K562 (cell line): ENCODE results near the gene IFNGR2. TPM values are rescaled to one million over a fixed set of nuclear protein-coding genes. Genes with fewer than 3 reads are reported as not detected.

Experiments
- ATAC-seq: fragments of 200-7000 bp; cut with Tn5 transposase; 3 replicates; pipeline ENCODE4 v1.9.1; 2020; ENCODE audit warnings: moderate library complexity
- BruUV-seq: library from RNA; stranded (reverse); fragments of 400-500 nt; replicated peaks from 2 replicates; lab custom pipeline; 2021; lab: Mats Ljungman, UMichigan
- CTCF ChIA-PET: fragments of 300-600 bp; formaldehyde crosslinking; extraction: SDS; loops from one replicate; lab custom pipeline; 2021; ENCODE audit warnings: low intra/inter-chr PET ratio; lab: Yijun Ruan, JAX
- POLR2A ChIA-PET: fragments of 300-600, 350-650 bp; sonication (Branson Sonifier 250); formaldehyde crosslinking; extraction: SDS; loops from one replicate; lab custom pipeline; 2021; ENCODE audit warnings: antibody characterized with exemption, inconsistent platforms; lab: Yijun Ruan, JAX
- DNase-seq, 4 experiments: peaks; one replicate each; pipeline versions ENCODE4 v3.0.0 to v3.0.0-alpha.2; 2011 to 2018; ENCODE audit warnings: low spot score in 3 of 4, mixed read lengths in 3 of 4; ENCODE audit errors: extremely low read depth in 1 of 4
- FAIRE-seq: peaks from 2 replicates; lab custom pipeline; 2011; peaks lifted over from hg19 to GRCh38; lab: Jason Lieb, UNC
- H2AFZ ChIP-seq: 2 replicates; pipeline ENCODE4 v1.6.0; 2011; ENCODE audit warnings: low read depth, low read length, control low read depth, inconsistent platforms
- H3K27ac ChIP-seq: fragments of 200-600 bp; 3 replicates; pipeline ENCODE4 v1.8.0; 2011; ENCODE audit warnings: low read depth, mild to moderate bottlenecking, control low read depth, inconsistent platforms, low read length, moderate library complexity, mixed read lengths; ENCODE audit errors: extremely low read depth
- H3K27me3 ChIP-seq, 2 experiments: fragments of 300-600 bp in 1 of 2; 2 replicates in 1 of 2; 3 replicates in 1 of 2; pipeline versions ENCODE4 v1.6.0 to v1.8.0; 2011; ENCODE audit warnings: inconsistent platforms in 2 of 2, low read length in 2 of 2, mild to moderate bottlenecking in 1 of 2, mixed read lengths in 1 of 2, moderate library complexity in 1 of 2; ENCODE audit not compliant: control insufficient read depth in 2 of 2, insufficient read depth in 2 of 2
- H3K36me3 ChIP-seq: fragments of 300-600 bp; 3 replicates; pipeline ENCODE4 v1.8.0; 2011; ENCODE audit warnings: mild to moderate bottlenecking, low read length, inconsistent platforms; ENCODE audit not compliant: control insufficient read depth, insufficient read depth
- H3K4me1 ChIP-seq, 2 experiments: fragments of 200-600 bp in 1 of 2; replicated peaks in 1 of 2; 2 replicates in 1 of 2; 3 replicates in 1 of 2; pipeline versions ENCODE4 v1.5.1 to v1.8.0; 2011; ENCODE audit warnings: inconsistent platforms in 2 of 2, low read length in 2 of 2, mild to moderate bottlenecking in 1 of 2, mixed read lengths in 1 of 2, moderate library complexity in 1 of 2; ENCODE audit not compliant: control insufficient read depth in 2 of 2, insufficient read depth in 2 of 2
- H3K4me2 ChIP-seq: 2 replicates; pipeline ENCODE4 v1.6.1; 2011; ENCODE audit warnings: low read length, control low read depth, inconsistent platforms, mixed read lengths; ENCODE audit not compliant: insufficient read depth
- H3K4me3 ChIP-seq: fragments of 200-600 bp; sonication (generic), shearing (Covaris generic); 2 replicates; pipeline ENCODE4 v1.5.1; 2016; ENCODE audit warnings: control low read depth, inconsistent platforms
- H3K79me2 ChIP-seq: fragments of 200-600 bp; 3 replicates; pipeline ENCODE4 v1.8.0; 2011; ENCODE audit warnings: low read length, inconsistent platforms; ENCODE audit not compliant: control insufficient read depth, insufficient read depth
- H3K9ac ChIP-seq, 2 experiments: 2 replicates each; pipeline versions ENCODE4 v1.6.0 to v1.6.1; 2011; ENCODE audit warnings: low read depth in 2 of 2, low read length in 2 of 2, control low read depth in 1 of 2, inconsistent platforms in 1 of 2, mild to moderate bottlenecking in 1 of 2, mixed read lengths in 1 of 2; ENCODE audit not compliant: insufficient read depth in 1 of 2
- H3K9me1 ChIP-seq: one replicate; pipeline ENCODE4 v1.6.0; 2011; ENCODE audit warnings: inconsistent platforms, mild to moderate bottlenecking, low read length, moderate library complexity; ENCODE audit not compliant: control insufficient read depth, insufficient read depth
- H3K9me3 ChIP-seq: replicated peaks from 2 replicates; pipeline ENCODE4 v1.5.1; 2011; ENCODE audit warnings: low read depth, low read length, inconsistent platforms; ENCODE audit not compliant: control insufficient read depth, insufficient read depth
- H4K20me1 ChIP-seq: replicated peaks from 2 replicates; pipeline ENCODE4 v1.6.1; 2011; ENCODE audit warnings: low read length, inconsistent platforms, mixed read lengths; ENCODE audit not compliant: control insufficient read depth, insufficient read depth
- BCOR ChIP-seq: fragments of 450-650 bp; IDR thresholded peaks from 2 replicates; pipeline ENCODE4 v1.6.1; 2016
- E2F3 ChIP-seq: fragments of 250-450 bp; sonication (Bioruptor Pico); IDR thresholded peaks from 2 replicates; pipeline ENCODE4 v1.4.0; 2020; ENCODE audit warnings: mild to moderate bottlenecking
- E2F6 ChIP-seq, 2 experiments: IDR thresholded peaks; 2 replicates each; pipeline ENCODE4 v1.6.1; 2011; ENCODE audit warnings: borderline replicate concordance in 1 of 2, control low read depth in 1 of 2, low read depth in 1 of 2, low read length in 1 of 2, mild to moderate bottlenecking in 1 of 2, mixed read lengths in 1 of 2, moderate library complexity in 1 of 2; ENCODE audit not compliant: insufficient read depth in 1 of 2, insufficient read length in 1 of 2, poor library complexity in 1 of 2, severe bottlenecking in 1 of 2; ENCODE audit errors: extremely low read depth in 1 of 2
- EGR1 ChIP-seq: fragments of 450-650 bp; conservative IDR thresholded peaks from 2 replicates; pipeline ENCODE4 v1.6.1; 2017; ENCODE audit warnings: mild to moderate bottlenecking
- PHF8 ChIP-seq: fragments of 200-600 bp; sonication (generic); IDR thresholded peaks from 2 replicates; pipeline ENCODE4 v1.6.1; 2012; ENCODE audit warnings: mixed run types, mild to moderate bottlenecking, inconsistent platforms, low read length, moderate library complexity, borderline replicate concordance
- POLR2H ChIP-seq: IDR thresholded peaks from 2 replicates; pipeline ENCODE4 v1.6.1; 2016; ENCODE audit warnings: missing genetic modification characterization, low read depth, mild to moderate bottlenecking, control low read depth, missing compliant biosample characterization, moderate library complexity
- WGBS: fragments of 100-300 bp; shearing (Covaris generic); methylation state at CpG from one replicate; pipeline ENCODE4 v1.1.6; 2016; ENCODE audit warnings: low coverage, mixed read lengths; ENCODE audit not compliant: insufficient coverage; ENCODE audit errors: missing lambda C conversion rate; 5-methylcytosine and 5-hydroxymethylcytosine counted together
- in situ Hi-C: fragments of 300-500 bp; cut with MboI; formaldehyde crosslinking; loops from 4 replicates; pipeline ENCODE4 v1.15.0; 2018; ENCODE audit warnings: inconsistent platforms, mixed read lengths
- intact Hi-C: fragments of 100-400 bp; cut with micrococcal nuclease; formaldehyde crosslinking; loops from 2 replicates; pipeline ENCODE4 v1.14.2; 2022
- polyA plus RNA-seq, 8 experiments: library from polyadenylated mRNA; depleted of rRNA in 4 of 8; stranded (reverse) in 5 of 8; unstranded in 3 of 8; fragments of >200 nt; fragmentation: Nextera tagmentation in 2 of 8; fragmentation: Illumina TruSeq in 1 of 8; extraction: Ambion mirVana in 2 of 8; extraction: Trizol in 1 of 8; gene quantifications; 2 replicates each; pipeline versions ENCODE4 v1.2.1 to v1.2.3, GENCODE V29; 2011 to 2014; ENCODE audit warnings: inconsistent platforms in 1 of 8, missing spikeins in 1 of 8
- total RNA-seq, 7 experiments: library from RNA; depleted of rRNA in 6 of 7; stranded (reverse); fragments of >200 nt in 6 of 7; fragmentation: Illumina TruSeq in 2 of 7; extraction: Trizol in 2 of 7; gene quantifications; 2 replicates each; pipeline versions ENCODE4 v1.2.1 to v1.2.3, GENCODE V29; 2011 to 2021; ENCODE audit warnings: low replicate concordance in 1 of 7

IFNGR2 gene
- total and polyA plus RNA-seq, 9 of the 15 experiments (the other 6 are each of a cell fraction or from before 2014, with no cell fraction given): 6.7 to 58.0 (median 28.5) TPM

- 0 out of 2 replicates have a peak, but pooled peaks have one; percentile 48 for TF ChIP-seq POLR2H (tag)
- TF ChIP-seq EGR1: peak; percentile 50
- TF ChIP-seq PHF8: peak; percentile 63; the same call in 1 of the 2 replicates
Observed at GRCh38 chr21:33403128-33403785, at the start of gene IFNGR2 (continued).

GRCh38 chr21:33355355-33355754, 47.9 kb upstream of the IFNGR2 start:
- Histone ChIP-seq H3K4me3 (no peak overlapping the region), H4K20me1 (no peaks in the 10 kb centered on the region), H2AFZ (no peak overlapping the region), H3K9ac (no peak overlapping the region), H3K36me3 (peaks cover 31% of the 10 kb centered on the region; the same call in 1 of the 3 replicates), H3K79me2 (no peaks in the 10 kb centered on the region), H3K4me1 (no peaks in the 10 kb centered on the region), H3K9me3 (no peaks in the 10 kb centered on the region)
- no peak for ATAC-seq
- FAIRE-seq: no peak
- intact Hi-C loops (no loop called here), in situ Hi-C loops (no loop called here)
- no peak for DNase-seq
- TSS peak; percentile 49 for BruUV-seq
- no peak for TF ChIP-seq E2F3 (CRISPR knock-in tag)
- no peak for TF ChIP-seq BCOR
- TF ChIP-seq E2F6 (IDR thresholded peaks at IDR 0.05; ENCODE audit: borderline replicate concordance in 1 of 2, extremely low read depth in 1 of 2, insufficient read depth in 1 of 2, insufficient read length in 1 of 2, low read depth in 1 of 2, low read length in 1 of 2, poor library complexity in 1 of 2, severe bottlenecking in 1 of 2): no peak
- TF ChIP-seq, all 486 proteins: peak for 0
- WGBS: 88% methylated on average over 6 of the region's 6 CpGs
- ChIA-PET POLR2A (interaction anchor here (0.9 to 1.4 kb wide), 2 partner anchors 9 to 11 kb away, joined by 3 to 5 read pairs; no protein-coding TSS in a partner anchor), CTCF (no interaction called here)
- H3K27me3 ChIP-seq: no peaks in the 10 kb centered on the region
- H3K27ac ChIP-seq: no peak overlapping the region
- H3K9me1 ChIP-seq: no peaks in the 10 kb centered on the region
- no peak overlapping the region for H3K4me2 ChIP-seq
